HUES48 (cell line): ENCODE data around the gene MISFA.
A peak's percentile ranks its signal among the peaks of the same experiment; 100 is the strongest.
"Not testable (repeated sequence)": the region's sequence is repeated elsewhere in the genome, so short reads cannot be mapped to it uniquely, and the experiment has no call there.

Experiments used
- H3K27ac ChIP-seq: one replicate; pipeline ENCODE4 v1.7.0; 2013; ENCODE audit warnings: low read depth, low read length, inconsistent platforms
- H3K27me3 ChIP-seq: 2 replicates; pipeline ENCODE4 v1.6.1; 2013; ENCODE audit warnings: mild to moderate bottlenecking, low read length; ENCODE audit not compliant: control insufficient read depth, insufficient read depth
- H3K36me3 ChIP-seq: 2 replicates; pipeline ENCODE4 v1.6.1; 2013; ENCODE audit warnings: low read length; ENCODE audit not compliant: control insufficient read depth, insufficient read depth
- H3K4me1 ChIP-seq: 2 replicates; pipeline ENCODE4 v1.6.1; 2013; ENCODE audit warnings: mild to moderate bottlenecking, low read length; ENCODE audit not compliant: control insufficient read depth, insufficient read depth
- H3K4me3 ChIP-seq: 2 replicates; pipeline ENCODE4 v1.5.1; 2013; ENCODE audit warnings: mild to moderate bottlenecking, low read depth, low read length
- H3K9ac ChIP-seq: 2 replicates; pipeline ENCODE4 v1.6.1; 2013; ENCODE audit warnings: mild to moderate bottlenecking, low read depth, low read length, moderate library complexity
- H3K9me3 ChIP-seq: 2 replicates; pipeline ENCODE4 v1.6.1; 2013; ENCODE audit warnings: low read length; ENCODE audit not compliant: control insufficient read depth, insufficient read depth

The MISFA gene

DNA sequence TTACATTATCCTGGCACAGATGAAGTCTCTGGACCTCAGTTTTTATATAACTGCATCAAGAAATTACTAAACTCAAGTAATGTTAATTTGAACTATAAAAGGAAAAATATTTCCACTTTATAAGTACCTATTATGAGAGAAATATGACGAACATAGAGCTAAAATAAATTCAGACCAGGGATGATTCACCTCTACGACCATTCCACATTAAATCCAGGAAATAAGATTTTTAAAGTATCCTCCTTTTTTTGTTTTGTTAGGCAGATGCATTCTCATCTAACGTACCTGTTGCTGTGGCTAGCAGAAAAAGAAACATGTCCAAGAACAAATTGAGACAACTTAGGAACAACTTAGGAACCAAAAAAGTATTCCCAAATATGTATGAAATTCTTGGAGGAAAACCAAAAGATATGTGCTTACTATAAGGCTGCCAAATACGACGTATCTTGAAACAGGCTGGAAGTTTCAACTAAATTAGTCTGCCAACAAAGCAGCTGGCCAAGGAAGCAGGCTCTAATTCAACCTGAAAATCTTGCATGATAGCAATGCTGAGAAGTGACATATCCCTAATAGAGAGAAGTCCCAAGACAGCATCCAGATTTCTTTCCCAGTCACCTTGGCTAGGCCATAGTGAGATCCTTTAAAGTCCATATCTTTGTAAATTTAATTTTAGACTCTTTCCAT, 18.9 kb downstream of the MISFA start:
- H3K4me1 ChIP-seq = no peaks in the 10 kb centered on the region
- H3K9ac ChIP-seq = no peak overlapping the region
- H3K36me3 ChIP-seq = peaks cover 33% of the 10 kb centered on the region
- H3K4me3 ChIP-seq = no peak overlapping the region
- H3K9me3 ChIP-seq = no peaks in the 10 kb centered on the region
- H3K27ac ChIP-seq = no peak overlapping the region
- no peaks in the 10 kb centered on the region for H3K27me3 ChIP-seq

DNA sequence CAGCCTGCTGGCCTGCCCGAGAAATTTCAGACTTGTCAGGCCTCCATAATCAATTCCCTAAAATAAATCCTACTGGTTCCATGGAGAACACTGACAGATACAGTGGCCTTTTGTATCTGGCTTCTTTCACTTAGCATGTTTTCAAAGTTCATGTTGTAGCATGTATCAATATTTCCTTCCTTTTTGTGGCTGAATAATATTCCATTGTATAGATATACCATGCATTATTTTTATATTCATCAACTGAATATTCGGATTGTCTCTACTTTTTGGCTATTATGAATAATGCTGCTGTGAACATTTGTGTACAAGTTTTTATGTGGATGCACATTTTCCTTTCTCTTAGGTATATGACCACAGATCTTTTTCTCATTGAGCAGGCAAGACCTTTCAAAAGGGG, 24.1 kb downstream of the MISFA start:
- H3K27me3 ChIP-seq = no peaks in the 10 kb centered on the region
- H3K4me3 ChIP-seq = no peak overlapping the region
- H3K36me3 ChIP-seq = no peaks in the 10 kb centered on the region
- H3K27ac ChIP-seq = no peak overlapping the region
- no peaks in the 10 kb centered on the region for H3K9me3 ChIP-seq
- H3K4me1 ChIP-seq = no peaks in the 10 kb centered on the region
- H3K9ac ChIP-seq = no peak overlapping the region

DNA sequence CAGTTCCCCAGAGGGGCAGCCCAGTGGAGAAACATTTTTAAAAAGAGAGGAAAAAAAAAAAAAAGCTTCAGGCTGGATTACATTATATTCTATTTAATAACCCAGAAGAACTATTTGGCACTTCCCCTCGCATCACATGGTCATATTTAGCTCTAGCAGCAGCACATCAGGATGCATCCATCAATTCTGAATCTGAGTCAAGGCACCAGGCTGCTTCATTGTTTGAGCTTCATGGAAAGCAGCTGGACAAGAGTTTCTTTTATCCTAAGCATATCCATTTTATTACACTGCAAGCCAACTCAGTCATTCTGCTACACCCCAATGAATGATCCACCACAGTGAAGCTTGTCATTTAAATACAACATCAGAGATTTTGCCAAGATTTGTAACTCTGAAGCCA, 24.6 kb downstream of the MISFA start:
- H3K9me3 ChIP-seq = no peaks in the 10 kb centered on the region
- no peaks in the 10 kb centered on the region for H3K4me1 ChIP-seq
- H3K27ac ChIP-seq = no peak overlapping the region
- no peaks in the 10 kb centered on the region for H3K27me3 ChIP-seq
- no peak overlapping the region for H3K9ac ChIP-seq
- no peaks in the 10 kb centered on the region for H3K36me3 ChIP-seq
- no peak overlapping the region for H3K4me3 ChIP-seq

DNA sequence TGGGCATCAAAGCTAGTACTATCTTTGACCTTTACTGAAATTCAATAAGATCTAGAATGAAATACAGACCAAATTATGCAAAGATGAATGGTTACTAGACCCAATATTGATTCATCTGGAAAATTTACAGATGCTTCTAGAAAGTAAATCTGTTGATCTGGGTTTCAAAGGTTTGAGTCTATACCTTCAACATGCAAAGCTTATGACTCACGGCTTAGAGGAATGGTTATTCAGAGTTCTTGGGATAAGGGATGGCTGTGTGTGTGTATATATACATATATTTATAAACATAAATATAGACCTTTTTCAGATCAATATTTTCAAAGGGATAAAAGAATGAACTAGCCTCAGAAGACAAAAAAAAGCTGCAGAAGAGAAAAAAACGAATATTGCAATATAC, 33.3 kb downstream of the MISFA start:
- peak overlapping the region; percentile 72; the same call in 1 of the 2 replicates for H3K9ac ChIP-seq
- H3K27ac ChIP-seq = no peak overlapping the region
- H3K4me1 ChIP-seq = peaks cover 4% of the 10 kb centered on the region
- H3K27me3 ChIP-seq = no peaks in the 10 kb centered on the region
- H3K4me3 ChIP-seq = peak overlapping the region; percentile 96
- no peaks in the 10 kb centered on the region for H3K36me3 ChIP-seq
- no peaks in the 10 kb centered on the region for H3K9me3 ChIP-seq

DNA sequence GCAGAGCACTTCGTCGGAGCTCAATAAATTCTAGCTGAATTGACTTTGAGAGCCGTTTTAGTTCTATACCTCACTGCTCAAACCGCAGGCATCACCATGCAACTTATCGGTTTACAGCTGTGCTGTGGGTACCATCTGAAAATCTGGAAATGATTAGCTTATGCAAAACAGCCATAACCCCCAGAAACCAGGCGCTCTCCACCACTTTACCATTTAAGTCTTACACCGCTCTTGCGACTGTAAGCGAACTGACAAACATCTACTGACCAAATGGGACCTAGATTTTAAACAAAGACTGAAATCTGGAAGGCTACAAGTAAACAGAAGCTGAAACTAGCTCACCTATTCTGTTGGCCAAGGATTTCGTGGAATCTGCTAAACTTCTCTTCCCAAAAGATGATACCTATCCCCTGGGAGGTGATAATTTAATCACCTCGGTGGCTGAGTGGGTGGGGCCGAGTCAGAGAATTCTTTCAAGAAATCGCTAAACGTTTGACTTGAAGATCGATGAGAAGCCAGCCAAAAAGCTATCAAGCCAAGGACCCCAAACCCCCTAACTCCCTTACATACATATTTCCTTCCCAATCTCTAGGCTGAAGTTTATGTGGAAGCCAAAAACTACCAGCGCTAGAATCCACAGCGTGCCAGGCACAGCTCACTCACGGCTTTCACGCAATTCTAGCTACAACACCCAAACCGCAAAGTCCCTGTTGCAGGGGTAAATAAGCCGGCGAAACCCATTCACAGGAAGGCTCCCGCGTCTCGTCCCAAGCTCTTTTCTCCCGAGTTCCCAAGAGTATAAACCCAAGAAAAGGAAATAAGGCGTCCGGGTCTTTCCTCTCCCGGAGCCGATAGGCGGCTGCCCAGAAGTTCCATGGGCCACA, 33.9 kb downstream of the MISFA start:
- Histone ChIP-seq H3K9me3 (no peaks in the 10 kb centered on the region), H3K36me3 (no peaks in the 10 kb centered on the region), H3K27ac (peak overlapping the region; percentile 55)

DNA sequence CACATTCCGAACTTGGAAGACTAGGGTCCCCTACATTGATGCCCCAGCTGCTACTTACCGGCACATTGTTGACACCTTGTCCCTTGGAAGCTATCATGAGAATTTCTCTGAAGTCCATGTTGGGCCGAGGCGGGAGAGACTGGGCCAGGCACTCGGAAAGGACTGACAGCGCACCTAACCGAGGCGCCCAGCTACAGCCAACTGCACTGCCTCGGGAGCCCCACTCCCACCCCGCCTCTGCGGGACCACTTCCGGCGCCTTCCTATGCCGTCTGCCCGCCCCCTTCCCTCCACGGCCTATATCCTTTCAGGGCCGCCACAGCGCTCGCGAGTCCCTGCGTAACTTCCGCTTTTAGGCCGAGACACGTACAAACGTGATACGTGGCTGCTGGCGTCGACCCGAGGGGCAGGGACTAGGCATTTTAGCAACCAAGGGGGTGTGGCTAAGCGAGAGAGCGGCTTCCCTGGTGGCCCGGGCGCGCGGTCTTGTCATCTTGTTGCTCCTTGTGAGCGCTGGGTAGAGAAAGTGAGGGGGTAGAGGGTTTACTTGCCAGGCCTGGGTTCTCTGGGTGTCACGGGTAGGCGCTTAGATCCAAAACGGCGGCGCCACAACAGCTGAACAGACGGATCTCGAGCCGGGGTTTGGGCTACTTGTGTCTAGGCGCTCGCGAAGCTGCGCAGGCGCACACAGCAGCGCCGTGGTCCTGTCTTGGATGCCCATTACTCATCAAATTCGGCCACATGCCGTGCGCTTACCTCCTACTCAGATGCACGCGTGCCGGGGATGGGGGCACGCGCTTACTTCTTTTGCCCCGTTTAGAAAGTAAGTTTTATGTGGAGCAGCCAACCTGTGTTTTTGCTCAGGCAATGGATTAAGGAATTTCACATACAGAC, 34.8 kb downstream of the MISFA start, which contains the start of gene SPTY2D1:
SPTY2D1 (minus strand) TSS at position 203 of the 893 bp plus-strand sequence; CDS start at position 118, 85 bp downstream.
- peaks cover 4% of the 10 kb centered on the region for H3K4me1 ChIP-seq
- no peaks in the 10 kb centered on the region for H3K36me3 ChIP-seq
- peak within 1 kb of the TSS; percentile 95 for H3K27ac ChIP-seq
- peak within 1 kb of the TSS; percentile 96 for H3K4me3 ChIP-seq
- H3K9me3 ChIP-seq = no peaks in the 10 kb centered on the region
- H3K27me3 ChIP-seq = no peaks in the 10 kb centered on the region
- H3K9ac ChIP-seq = peak within 1 kb of the TSS; percentile 96

More for the DNA sequence above, 33.9 kb downstream of the MISFA start:
- H3K4me3 ChIP-seq = peak overlapping the region; percentile 96
- H3K4me1 ChIP-seq = peaks cover 4% of the 10 kb centered on the region
- no peaks in the 10 kb centered on the region for H3K27me3 ChIP-seq
- peak overlapping the region; percentile 72 for H3K9ac ChIP-seq

DNA sequence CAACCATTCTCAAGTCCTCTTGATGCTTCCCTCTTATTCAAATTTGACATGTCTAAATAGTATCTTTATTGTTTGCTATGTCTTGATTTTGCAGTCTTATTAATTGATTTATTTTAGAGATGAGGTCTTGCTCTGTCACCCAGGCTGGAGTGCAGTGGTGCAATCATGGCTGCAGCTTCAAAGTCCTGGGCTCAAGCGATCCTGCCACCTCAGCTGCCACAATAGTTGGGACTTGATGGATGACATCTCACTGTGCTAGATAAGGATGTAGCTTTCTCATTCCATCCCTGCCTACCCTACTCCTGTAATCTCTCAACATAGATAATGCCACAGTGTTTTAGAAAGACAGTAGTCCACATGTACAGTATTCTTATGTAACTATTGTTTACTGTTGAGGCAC, 42.1 kb downstream of the MISFA start:
- Histone ChIP-seq H3K9ac (no peak overlapping the region), H3K27me3 (no peaks in the 10 kb centered on the region), H3K9me3 (no peaks in the 10 kb centered on the region), H3K4me3 (no peak overlapping the region), H3K36me3 (no peaks in the 10 kb centered on the region), H3K27ac (no peak overlapping the region), H3K4me1 (no peaks in the 10 kb centered on the region)

DNA sequence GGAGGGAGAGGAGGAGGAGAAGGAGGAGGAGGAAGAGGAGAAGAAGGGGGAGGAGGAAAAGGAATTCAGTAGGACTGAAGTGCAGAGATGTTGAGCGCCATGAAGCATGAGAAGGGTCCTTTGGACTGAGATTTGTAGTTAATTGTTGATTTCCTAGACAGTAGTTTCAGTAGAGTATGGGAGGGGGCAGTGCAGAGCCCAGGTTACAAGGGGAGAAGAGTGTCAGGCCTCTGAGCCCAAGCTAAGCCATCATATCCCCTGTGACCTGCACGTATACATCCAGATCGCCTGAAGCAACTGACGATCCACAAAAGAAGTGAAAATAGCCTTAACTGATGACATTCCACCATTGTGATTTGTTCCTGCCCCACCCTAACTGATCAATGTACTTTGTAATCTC, 43.4 kb downstream of the MISFA start:
- not testable (repeated sequence) for H3K9me3 ChIP-seq, H3K4me3 ChIP-seq, H3K36me3 ChIP-seq, H3K4me1 ChIP-seq, H3K9ac ChIP-seq, H3K27me3 ChIP-seq, H3K27ac ChIP-seq

DNA sequence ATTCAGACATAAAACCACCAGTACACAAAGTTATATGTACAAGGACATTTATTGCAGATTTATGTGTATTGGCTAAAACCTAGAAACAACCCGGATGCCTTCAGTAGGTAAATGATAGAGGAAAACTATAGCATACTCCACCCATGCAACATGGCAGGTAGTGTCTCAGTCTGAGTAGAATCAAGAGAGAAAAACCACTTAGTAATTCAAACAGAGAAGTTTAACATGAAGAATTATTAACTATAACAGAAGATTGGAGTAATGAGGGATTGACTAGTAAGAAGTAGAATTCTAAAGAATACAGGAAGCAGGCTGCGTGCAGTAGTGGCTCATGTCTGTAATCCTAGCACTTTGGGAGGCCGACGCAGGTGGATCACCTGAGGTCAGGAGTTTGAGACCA, 50.8 kb downstream of the MISFA start:
- no peak overlapping the region for H3K27ac ChIP-seq
- no peaks in the 10 kb centered on the region for H3K9me3 ChIP-seq
- H3K4me3 ChIP-seq = no peak overlapping the region
- H3K4me1 ChIP-seq = no peaks in the 10 kb centered on the region
- no peaks in the 10 kb centered on the region for H3K36me3 ChIP-seq
- no peaks in the 10 kb centered on the region for H3K27me3 ChIP-seq
- H3K9ac ChIP-seq = no peak overlapping the region

DNA sequence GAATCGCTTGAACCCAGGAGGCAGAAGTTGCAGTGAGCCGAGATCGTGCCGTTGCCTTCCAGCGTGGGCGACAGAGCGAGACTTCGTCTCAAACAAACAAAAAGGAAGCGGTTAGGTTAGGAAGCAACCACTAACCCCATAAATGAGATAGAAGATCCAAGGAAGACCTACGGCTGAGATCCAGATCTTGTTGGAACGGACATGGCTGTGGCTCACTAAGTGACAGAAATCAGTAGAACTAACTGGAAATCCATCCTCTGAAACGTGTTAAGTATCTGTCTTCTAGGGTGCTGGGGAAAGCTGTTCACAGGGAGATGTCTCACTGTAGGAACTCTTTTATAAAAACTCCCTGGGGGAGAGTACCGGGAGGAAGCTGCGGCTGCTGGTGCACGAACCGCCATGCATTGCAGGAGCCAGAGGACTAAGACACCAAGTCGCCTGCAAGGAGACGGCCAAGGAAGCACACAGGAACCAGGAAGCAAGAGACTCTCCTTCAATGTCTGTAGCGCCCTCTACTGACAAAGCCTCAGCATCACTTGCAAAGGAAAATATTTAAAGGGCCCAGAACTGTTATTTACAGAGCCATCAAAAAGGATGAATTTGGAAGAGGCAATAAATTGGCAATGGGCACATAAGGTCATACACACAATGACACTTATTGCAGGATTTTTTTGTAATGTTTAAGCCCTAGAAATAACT, 51.4 kb downstream of the MISFA start:
- Histone ChIP-seq H3K27me3 (no peaks in the 10 kb centered on the region), H3K9me3 (no peaks in the 10 kb centered on the region), H3K4me1 (no peaks in the 10 kb centered on the region), H3K27ac (no peak overlapping the region), H3K9ac (no peak overlapping the region), H3K4me3 (no peak overlapping the region), H3K36me3 (no peaks in the 10 kb centered on the region)
